CD4-positive, alpha-beta T cell treated with Interleukin-4 for 4 hours (primary cell): ENCODE data around the gene PGBD4.

Experiments used
- DNase-seq: peaks from one replicate; pipeline ENCODE4 v3.0.0-alpha.2; 2020

PGBD4 gene

DNA sequence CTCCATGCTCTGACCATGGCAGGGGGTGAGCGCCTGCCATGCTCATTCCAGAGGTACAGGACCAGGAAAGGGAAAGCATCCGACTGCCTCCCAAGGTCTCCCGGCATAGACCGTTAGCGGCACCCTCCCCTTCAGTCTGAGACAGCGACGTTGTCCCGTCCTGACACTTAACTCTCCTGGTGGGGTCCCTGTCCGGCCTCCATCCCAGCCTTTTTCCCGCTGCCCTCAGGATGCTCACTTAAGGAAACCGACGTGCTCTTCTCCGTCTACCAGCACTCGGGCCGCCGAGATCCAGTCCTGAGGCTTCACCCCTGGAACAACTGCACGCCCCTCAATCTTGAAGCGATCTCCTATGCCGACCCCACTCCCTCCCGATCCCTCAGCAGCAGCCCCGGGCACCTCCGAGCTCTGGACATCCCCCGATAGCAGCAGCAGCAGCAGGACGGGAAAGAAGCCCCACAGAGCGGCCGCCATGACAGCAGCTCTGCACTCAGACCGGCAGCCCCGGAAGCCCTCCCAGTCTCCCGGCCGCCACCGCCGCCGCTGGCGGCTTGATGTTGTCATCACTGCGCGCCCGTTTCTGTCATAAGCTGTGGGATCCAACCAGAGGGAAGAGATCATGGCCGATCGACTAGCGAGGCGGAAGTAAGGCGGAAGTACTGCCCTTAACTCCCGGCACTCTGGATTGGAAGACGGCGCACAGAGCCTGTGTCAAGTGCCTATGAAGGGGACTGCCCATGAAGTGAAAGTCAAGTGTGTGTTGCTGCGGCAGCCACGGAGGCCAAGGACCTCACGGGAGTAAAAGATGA is at the start of gene PGBD4, which contains the start of gene EMC7:
Gene PGBD4, plus strand, starts transcription at position 718 of the 809 bp plus-strand sequence. CDS start 449 bp downstream, outside the sequence.
Gene EMC7, minus strand, starts transcription at position 497 of the 809 bp plus-strand sequence. Its CDS starts 23 bp downstream, at position 474.
- peak; percentile 99 for DNase-seq

- DNase-seq = no peak
Measured at GRCh38 chr15:34054081-34054707, 47.7 kb upstream of the PGBD4 start.

- DNase-seq = no peak
Measured at GRCh38 chr15:34055868-34056595, 45.9 kb upstream of the PGBD4 start.

DNA sequence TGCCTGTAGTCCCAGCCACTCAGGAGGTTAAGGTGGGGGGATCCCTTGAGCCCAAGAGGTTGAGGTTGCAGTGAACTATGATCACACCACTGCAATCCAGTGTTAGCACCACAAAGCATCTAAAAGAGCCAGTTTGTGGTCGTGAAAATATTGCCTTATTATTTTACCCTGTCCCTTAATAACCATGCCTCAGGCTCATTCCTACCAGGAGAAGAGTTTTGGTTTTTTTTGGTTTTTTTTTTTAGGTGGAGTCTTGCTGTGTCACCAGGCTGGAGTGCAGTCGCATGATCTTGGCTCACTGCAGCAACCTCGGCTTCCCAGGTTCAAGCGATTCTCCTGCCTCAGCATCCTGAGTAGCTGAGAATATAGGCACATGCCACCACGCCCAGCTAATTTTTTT is 45.0 kb upstream of the PGBD4 start:
- DNase-seq = no peak

DNA sequence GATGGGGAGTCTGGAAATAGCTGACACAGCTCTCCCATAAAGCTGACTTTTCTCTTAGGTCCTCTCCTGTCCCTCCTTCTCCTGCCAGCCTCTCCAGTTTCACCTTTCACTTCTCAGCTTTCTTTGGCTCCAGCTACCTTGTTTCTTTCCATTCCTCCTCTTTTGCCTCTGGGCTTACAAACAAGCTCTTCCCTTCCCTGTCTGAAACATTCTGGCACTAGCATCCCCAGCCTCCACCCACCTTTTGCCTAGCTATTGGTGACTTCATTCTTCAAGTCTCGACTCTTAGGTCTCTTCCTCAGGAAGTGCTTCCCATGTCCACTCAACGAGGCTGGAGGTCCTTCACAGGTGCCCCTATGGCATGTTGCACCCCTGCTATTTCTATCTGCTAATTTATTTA is 42.4 kb upstream of the PGBD4 start:
- no peak for DNase-seq

- no peak for DNase-seq
Measured at GRCh38 chr15:34059946-34060345, 41.9 kb upstream of the PGBD4 start.

DNA sequence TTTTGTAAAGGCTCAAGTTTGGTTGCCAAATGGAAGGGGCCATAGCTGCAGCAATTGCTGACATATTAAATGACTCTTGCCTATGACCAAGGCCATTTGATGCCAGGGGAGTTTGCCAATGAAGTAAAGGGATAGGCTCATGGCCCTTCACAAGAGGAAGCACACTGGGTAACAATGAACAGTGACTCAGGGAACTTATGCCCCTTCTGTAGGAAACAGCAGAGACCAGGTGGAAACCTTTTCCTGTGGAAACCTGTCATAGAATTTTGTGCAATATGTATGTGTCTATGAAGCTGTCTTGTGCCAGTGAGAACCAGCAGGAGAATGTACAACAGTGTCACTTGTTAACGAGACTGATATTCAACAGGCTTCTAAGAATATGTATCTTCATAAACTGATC is 37.4 kb upstream of the PGBD4 start:
- DNase-seq = no peak

- no peak for DNase-seq
Measured at GRCh38 chr15:34065261-34065660, 36.6 kb upstream of the PGBD4 start.

DNA sequence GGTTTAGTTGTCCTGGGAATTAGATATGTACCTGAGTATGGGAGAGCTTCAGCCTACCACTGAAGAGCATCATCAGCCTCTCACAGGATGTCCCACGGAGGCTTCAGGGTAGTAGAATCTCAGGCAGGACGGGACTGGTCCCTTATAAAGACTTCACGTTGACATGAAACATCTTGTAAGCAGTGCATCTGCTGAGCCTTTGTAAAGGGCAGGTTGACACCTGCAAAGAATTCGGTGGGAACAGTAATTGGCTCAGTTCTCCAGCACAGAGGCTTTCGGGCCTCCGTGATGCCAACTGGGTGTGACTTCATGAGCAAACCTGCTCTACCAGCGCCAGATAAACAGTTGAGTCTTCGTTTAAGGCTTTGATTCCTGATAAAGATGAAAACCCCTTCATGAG is 35.9 kb upstream of the PGBD4 start:
- DNase-seq = no peak

DNA sequence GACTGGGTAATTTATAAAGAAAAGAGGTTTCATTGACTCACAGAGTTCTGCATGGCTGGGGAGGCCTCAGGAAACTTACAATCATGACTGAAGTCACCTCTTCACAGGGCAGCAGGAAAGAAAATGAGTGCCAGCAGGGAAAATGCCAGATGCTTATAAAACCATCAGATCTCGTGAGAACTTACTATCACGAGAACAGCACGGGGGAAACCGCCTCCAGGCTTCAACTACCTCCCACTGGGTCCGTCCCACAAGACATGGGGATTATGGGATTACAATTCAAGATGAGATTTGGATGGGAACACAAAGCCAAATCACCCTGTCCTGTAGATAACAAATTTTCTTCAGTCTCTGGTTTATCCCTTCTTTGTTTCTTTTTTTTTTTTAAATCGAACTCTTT is 31.9 kb upstream of the PGBD4 start:
- DNase-seq = no peak

GRCh38 chr15:34076785-34077184 is 25.1 kb upstream of the PGBD4 start:
- no peak for DNase-seq

DNA sequence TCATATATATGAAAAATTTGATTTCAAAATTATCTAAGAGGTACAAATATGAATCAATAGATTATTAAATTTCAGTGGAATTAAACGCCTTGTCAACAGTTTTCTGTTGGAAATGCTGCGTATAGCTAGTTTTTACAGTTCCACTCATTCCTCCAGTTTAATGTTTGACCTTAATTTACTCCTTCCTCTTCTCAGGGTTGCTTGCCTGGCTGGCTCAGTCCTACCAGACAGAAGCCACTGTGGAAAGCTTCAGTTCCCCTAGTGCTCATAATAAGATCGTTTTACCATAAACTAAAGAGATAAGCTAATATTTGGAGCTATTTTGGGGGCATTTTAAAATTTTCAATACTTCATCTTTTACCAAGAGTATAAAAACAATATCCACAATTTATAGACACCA is 23.0 kb upstream of the PGBD4 start:
- DNase-seq = no peak

GRCh38 chr15:34079904-34080303 is 22.0 kb upstream of the PGBD4 start:
- DNase-seq = no peak

- DNase-seq = no peak
Measured at GRCh38 chr15:34084086-34084485, 17.8 kb upstream of the PGBD4 start.

GRCh38 chr15:34085746-34086145 is 16.1 kb upstream of the PGBD4 start:
- DNase-seq = no peak

- DNase-seq = no peak
Measured at GRCh38 chr15:34099914-34100313, 2.0 kb upstream of the PGBD4 start.

DNA sequence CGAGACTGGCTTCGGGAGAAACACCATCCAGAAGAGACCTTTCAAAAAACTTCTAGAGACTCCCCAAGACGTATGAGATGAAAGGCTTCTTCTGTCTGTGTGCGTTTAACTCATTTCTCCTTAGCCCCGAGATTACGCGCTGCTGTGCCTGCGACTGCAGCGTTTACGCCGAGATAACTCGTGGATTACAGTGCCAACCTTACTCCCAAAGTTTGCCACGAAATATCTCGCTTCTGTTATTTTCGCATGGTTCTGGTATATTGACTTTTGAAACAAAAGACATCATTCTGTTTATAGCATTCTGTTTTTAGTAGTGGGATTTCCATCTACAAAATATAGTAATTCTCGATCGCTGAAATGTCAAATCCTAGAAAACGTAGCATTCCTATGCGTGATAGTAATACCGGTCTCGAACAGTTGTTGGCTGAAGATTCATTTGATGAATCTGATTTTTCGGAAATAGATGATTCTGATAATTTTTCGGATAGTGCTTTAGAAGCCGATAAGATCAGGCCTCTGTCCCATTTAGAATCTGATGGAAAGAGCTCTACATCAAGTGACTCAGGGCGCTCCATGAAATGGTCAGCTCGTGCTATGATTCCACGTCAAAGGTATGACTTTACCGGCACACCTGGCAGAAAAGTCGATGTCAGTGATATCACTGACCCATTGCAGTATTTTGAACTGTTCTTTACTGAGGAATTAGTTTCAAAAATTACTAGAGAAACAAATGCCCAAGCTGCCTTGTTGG is 467 bp downstream of the PGBD4 start:
- DNase-seq = no peak

DNA sequence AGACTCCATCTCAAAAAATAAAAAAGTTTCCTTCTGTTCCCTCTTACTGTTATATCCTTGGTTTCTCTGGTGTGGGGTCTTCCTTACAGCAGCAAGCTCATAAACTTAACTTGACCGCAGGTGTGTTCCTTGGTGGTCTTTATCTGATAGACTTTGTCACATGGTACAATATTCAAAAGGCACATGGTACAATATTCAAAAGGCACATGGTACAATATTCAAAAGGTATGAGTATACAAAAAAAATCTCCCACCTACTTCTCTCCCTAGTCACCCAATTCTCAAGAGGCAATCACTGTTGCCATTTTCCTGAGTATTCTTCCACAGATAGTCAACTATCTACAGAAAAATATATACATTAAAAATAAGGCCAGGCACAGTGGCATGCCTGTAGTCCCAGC is 4.5 kb downstream of the PGBD4 start:
- DNase-seq = no peak

GRCh38 chr15:34107315-34107714 is 5.4 kb downstream of the PGBD4 start:
- DNase-seq = no peak

DNA sequence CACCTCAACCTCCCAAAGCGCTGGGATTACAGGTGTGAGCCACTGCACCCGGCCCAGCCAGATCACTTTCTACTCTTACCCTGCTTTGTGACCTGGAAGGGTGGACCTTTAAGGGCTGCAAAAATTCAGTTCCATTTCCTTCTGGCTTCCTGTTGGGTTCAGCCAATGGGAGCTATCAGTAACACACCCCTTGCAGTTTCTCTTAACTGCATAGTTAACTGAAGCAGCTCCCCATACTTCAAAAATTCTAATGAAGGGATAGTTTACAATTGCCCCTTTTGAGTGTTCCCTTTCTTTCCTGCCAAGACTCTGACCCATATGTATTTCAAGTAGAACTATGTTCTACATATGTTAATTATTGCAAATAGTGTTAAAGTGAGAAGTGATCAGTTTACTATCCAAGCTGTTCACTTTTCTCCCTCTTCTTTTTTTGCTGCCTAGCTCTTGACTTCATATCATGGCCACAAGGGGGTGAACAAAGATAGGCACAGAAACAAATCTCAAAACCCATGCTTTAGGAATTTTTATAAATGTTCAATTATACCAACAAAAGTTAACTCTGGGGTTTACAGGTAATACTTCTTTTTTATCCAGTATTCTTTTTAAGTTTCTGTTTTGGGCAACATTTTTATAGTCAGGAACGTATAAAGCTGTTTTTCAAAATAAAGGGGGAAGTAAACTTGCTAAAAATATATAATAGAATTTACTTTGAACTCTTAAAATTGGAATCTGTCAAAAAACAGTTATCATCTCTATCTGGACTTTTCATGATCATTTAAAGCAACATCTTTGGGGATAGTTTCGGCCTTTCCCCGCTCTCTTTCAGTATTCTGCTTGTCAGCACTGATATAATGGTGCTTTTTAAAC is 8.1 kb downstream of the PGBD4 start:
- peak; percentile 17 for DNase-seq

DNA sequence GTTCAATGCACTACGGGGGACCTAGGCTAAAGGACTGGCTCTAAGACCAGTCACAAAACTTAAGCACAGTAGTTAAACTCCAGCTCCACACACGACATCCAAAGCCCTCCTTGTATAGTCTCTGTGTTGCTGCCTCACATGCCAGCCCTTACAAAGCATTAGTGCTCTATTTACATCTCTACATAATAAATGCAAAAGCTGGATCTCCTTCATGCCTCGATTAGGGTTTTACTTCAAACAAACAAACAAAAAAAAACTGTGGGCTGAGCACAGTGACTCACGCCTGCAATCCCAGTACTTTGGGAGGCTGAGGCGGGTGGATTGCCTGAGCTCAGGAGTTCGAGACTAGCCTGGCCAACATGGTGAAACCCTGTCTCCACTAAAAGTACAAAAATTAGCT is 9.6 kb downstream of the PGBD4 start:
- no peak for DNase-seq

- DNase-seq = no peak
Measured at GRCh38 chr15:34114215-34114614, 12.3 kb downstream of the PGBD4 start.
